SU-DHL-6 (cell line): ENCODE results near the gene NOM1.

Experiments
- EZH2phosphoT487 ChIP-seq: fragments of 200-600 bp; sonication (generic), shearing (Covaris generic); conservative IDR thresholded peaks from 2 replicates; pipeline ENCODE4 v1.6.1; 2018; ENCODE audit warnings: mild to moderate bottlenecking, antibody characterized with exemption, low read length, moderate library complexity, mixed read lengths
- TF ChIP-seq, protein P1 (sequence below): fragments of 200-600 bp; sonication (generic); IDR thresholded peaks from one replicate; pipeline ENCODE4 v1.5.1; 2017; ENCODE audit warnings: antibody characterized with exemption, mild to moderate bottlenecking, low read length, moderate library complexity; ENCODE audit not compliant: insufficient read depth, poor library complexity, severe bottlenecking

GRCh38 chr7:156994417-156994816 lies 44.9 kb downstream of the NOM1 start:
- no peak for TF ChIP-seq EZH2phosphoT487
- TF ChIP-seq, protein P1, sequence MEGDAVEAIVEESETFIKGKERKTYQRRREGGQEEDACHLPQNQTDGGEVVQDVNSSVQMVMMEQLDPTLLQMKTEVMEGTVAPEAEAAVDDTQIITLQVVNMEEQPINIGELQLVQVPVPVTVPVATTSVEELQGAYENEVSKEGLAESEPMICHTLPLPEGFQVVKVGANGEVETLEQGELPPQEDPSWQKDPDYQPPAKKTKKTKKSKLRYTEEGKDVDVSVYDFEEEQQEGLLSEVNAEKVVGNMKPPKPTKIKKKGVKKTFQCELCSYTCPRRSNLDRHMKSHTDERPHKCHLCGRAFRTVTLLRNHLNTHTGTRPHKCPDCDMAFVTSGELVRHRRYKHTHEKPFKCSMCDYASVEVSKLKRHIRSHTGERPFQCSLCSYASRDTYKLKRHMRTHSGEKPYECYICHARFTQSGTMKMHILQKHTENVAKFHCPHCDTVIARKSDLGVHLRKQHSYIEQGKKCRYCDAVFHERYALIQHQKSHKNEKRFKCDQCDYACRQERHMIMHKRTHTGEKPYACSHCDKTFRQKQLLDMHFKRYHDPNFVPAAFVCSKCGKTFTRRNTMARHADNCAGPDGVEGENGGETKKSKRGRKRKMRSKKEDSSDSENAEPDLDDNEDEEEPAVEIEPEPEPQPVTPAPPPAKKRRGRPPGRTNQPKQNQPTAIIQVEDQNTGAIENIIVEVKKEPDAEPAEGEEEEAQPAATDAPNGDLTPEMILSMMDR: no peak
